GM10248 (cell line): ENCODE measurements around the gene SLC28A2.

Source experiments
- CTCF ChIA-PET: fragments of 300-600 bp; sonication (Branson Sonifier 250); formaldehyde crosslinking; extraction: SDS; loops from one replicate; lab custom pipeline; 2021; ENCODE audit warnings: antibody characterized with exemption; lab: Yijun Ruan, JAX
- POLR2A ChIA-PET: fragments of 350-650 bp; sonication (Branson Sonifier 250); formaldehyde crosslinking; extraction: SDS; loops from one replicate; lab custom pipeline; 2020; ENCODE audit warnings: antibody characterized with exemption; lab: Yijun Ruan, JAX
- DNase-seq: peaks from one replicate; pipeline ENCODE4 v3.0.0; 2012; ENCODE audit errors: extremely low spot score
- TF ChIP-seq, protein P1 (sequence below): IDR thresholded peaks from 2 replicates; pipeline ENCODE4 v1.5.1; 2012; ENCODE audit warnings: mild to moderate bottlenecking, low read depth; ENCODE audit errors: extremely low read depth, missing control alignments, control extremely low read depth

SLC28A2 gene, protein sequence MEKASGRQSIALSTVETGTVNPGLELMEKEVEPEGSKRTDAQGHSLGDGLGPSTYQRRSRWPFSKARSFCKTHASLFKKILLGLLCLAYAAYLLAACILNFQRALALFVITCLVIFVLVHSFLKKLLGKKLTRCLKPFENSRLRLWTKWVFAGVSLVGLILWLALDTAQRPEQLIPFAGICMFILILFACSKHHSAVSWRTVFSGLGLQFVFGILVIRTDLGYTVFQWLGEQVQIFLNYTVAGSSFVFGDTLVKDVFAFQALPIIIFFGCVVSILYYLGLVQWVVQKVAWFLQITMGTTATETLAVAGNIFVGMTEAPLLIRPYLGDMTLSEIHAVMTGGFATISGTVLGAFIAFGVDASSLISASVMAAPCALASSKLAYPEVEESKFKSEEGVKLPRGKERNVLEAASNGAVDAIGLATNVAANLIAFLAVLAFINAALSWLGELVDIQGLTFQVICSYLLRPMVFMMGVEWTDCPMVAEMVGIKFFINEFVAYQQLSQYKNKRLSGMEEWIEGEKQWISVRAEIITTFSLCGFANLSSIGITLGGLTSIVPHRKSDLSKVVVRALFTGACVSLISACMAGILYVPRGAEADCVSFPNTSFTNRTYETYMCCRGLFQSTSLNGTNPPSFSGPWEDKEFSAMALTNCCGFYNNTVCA

DNA sequence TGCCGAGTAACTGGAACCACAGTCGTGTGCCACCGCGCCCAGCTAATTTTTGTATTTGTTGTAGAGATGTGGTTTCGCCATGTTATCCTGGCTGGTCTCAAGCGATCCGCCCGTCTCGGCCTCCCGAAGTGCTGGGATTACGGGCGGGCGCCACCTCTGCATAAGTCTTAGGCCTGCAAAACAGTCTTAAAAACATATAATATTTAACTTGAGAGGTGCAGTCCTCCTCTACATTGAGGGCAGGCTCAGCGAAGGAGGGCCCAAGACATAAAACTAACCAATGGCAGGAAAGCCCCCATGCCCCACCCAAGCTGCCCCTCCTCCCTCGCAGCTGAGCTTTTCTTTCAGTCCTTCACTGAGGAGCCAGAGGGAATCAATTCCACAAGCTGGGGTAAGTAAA lies at the start of gene SLC28A2:
SLC28A2 (plus strand) TSS at position 347 of the 400 bp plus-strand sequence. CDS start 982 bp downstream, outside the sequence.
- TF ChIP-seq, protein P1, sequence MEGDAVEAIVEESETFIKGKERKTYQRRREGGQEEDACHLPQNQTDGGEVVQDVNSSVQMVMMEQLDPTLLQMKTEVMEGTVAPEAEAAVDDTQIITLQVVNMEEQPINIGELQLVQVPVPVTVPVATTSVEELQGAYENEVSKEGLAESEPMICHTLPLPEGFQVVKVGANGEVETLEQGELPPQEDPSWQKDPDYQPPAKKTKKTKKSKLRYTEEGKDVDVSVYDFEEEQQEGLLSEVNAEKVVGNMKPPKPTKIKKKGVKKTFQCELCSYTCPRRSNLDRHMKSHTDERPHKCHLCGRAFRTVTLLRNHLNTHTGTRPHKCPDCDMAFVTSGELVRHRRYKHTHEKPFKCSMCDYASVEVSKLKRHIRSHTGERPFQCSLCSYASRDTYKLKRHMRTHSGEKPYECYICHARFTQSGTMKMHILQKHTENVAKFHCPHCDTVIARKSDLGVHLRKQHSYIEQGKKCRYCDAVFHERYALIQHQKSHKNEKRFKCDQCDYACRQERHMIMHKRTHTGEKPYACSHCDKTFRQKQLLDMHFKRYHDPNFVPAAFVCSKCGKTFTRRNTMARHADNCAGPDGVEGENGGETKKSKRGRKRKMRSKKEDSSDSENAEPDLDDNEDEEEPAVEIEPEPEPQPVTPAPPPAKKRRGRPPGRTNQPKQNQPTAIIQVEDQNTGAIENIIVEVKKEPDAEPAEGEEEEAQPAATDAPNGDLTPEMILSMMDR = no peak
- POLR2A ChIA-PET = no interaction called here
- CTCF ChIA-PET = no interaction called here
- DNase-seq = no peak

DNA sequence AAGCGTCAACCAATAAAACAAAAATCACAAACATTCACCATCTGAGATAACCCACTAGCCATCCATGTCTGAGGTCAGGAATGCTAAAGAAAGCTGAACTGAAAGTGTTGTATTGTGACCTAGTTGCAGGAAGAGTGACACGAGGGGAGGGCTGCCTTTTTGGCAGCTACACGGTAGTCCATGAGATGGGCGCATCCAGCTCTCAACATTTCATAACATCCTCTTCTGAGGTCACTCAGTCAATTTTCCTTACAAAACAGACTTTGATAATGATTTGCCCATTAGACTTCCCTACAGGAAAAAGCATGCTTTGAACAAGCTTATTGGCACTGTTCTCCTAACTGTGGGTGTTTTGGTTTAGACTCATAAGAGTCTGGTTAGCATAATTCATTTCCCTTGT lies 48.9 kb upstream of the SLC28A2 start:
- TF ChIP-seq, protein P1 = no peak
- ChIA-PET CTCF (interaction anchor here (0.6 to 5.8 kb wide), 13 partner anchors 13 to 411 kb away, joined by 3 to 58 read pairs (median 7); a partner anchor contains a TSS), POLR2A (interaction anchor here (0.8 kb wide), 1 partner anchor 15 kb away, joined by 3 read pairs; the partner anchor contains the start of gene SHF)
- DNase-seq = no peak

DNA sequence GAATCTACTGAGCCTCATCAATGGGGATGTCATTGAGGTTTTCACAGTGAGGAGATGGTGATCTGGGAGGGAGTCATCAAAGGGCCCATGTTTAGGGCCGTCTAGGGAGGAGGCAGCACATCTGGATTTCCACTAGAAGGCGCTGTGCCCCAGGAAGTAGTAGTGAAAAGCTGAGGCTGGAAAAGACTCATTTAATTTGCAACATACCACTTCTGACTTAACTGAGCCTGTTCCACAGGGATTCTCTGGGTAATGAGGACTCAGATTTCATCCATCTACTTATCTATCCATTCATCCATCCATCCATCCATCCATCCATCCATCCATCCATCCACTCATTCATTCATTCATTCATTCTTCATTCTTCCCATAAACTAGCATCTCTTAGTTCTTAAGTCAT lies 46.8 kb upstream of the SLC28A2 start:
- POLR2A ChIA-PET = no interaction called here
- TF ChIP-seq, protein P1 = peak; percentile 86
- CTCF ChIA-PET = interaction anchor here (0.6 to 5.8 kb wide), 54 partner anchors 11 to 455 kb away, joined by 3 to 58 read pairs (median 4); partner anchors contain the start of genes BLOC1S6 and GATM
- peak; percentile 69 for DNase-seq

DNA sequence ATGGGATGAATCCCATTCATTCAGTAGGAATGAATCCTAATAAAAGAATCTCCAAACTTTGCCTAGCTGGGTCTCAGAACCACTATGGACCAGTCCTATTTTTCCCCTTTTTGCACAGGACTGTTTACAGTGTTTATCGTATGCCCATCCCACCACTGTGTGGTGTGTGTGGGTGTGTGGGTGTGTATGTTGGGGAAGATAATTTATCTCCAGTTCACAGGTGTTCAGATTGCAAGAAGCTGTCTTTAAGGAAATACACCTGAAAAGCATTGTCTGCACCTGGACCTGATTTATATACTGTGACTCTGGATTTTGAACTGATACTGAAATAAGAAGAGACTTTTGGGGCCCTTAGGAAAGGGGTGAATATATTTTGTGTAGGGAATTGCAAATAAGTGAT lies 39.5 kb upstream of the SLC28A2 start:
- no peak for DNase-seq
- ChIA-PET POLR2A (no interaction called here), CTCF (interaction anchor here (0.7 to 8.6 kb wide), 3 partner anchors 8 to 17 kb away, joined by 3 to 58 read pairs (median 3); no protein-coding TSS in a partner anchor)
- TF ChIP-seq, protein P1 = no peak

DNA sequence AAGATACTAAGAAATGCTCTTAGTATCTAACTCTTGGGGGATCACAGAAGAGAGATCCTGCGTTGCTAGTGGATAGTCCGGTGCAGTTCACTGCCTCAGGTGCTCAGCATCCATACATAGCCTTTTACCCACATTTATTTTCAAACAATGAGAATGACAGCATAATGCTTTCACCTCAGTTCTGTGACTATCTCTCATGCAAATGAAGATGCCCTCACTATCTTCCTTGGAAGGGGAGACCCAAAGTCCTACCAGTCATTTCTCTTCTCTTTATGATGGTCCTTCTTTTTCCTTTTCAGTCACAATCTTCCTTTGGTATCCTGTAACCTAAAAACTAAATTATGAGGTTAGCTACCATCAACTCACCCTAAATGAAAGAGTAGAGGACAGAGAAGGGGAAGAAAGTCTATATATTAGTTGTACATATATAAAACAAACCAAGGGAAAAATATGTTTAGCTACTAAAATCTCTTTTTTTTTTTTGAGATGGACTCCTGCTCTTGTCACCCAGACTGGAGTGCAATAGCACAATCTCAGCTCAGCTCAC lies 30.9 kb upstream of the SLC28A2 start:
- ChIA-PET POLR2A (no interaction called here), CTCF (no interaction called here)
- no peak for DNase-seq
- TF ChIP-seq, protein P1 = no peak

DNA sequence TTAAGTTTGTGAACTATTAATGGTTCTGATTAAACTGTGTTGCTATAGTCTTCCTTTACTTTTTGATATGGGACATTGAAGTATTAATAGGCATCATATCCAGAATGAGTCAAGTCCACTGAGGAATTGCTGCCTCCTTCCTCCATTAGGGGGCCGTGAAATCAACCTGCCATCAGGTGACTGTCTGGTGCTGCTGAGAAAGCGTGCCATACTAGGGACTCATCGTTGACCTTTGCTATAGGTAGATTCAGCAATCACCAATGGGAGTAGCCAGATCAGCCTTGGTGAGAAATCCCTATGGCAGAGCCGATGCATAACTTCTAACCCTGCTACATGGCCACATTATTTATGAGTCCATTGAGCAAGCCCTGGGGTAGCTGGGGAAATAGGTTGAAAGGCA lies 30.1 kb upstream of the SLC28A2 start:
- DNase-seq = no peak
- CTCF ChIA-PET = interaction anchor here (1.5 to 2.4 kb wide), 2 partner anchors 17 to 35 kb away, joined by 4 to 9 read pairs; no protein-coding TSS in a partner anchor
- POLR2A ChIA-PET = no interaction called here
- TF ChIP-seq, protein P1 = no peak
